CD4-positive, alpha-beta T cell (primary cell): ENCODE results near the gene SLC38A1. TPM values are rescaled to one million over a fixed set of nuclear protein-coding genes. Genes with fewer than 3 reads are reported as not detected.

ENCODE experiments used
- ATAC-seq: fragments of 200-7000 bp; cut with Tn5 transposase; one replicate; pipeline ENCODE4 v1.10.0; 2022; ENCODE audit warnings: mild to moderate bottlenecking; ENCODE audit not compliant: poor library complexity
- CTCF ChIA-PET: fragments of 350-600 bp; sonication (Branson Sonifier 250); formaldehyde crosslinking; loops from one replicate; lab custom pipeline; 2021; ENCODE audit warnings: antibody characterized with exemption, inconsistent platforms; lab: Charles Lee
- POLR2A ChIA-PET: fragments of 350-600 bp; sonication (Branson Sonifier 250); formaldehyde crosslinking; loops from one replicate; lab custom pipeline; 2021; ENCODE audit warnings: antibody characterized with exemption, inconsistent platforms; lab: Charles Lee
- DNase-seq, 14 experiments: peaks; one replicate each; pipeline ENCODE4 v3.0.0-alpha.2; 2013 to 2020; ENCODE audit warnings: mixed read lengths in 2 of 14
- H3K27ac ChIP-seq, 2 donors: one replicate each; pipeline versions ENCODE4 v1.5.1 to v1.7.0; 2013; ENCODE audit warnings: low read length in 2 of 2, low read depth in 1 of 2, mild to moderate bottlenecking in 1 of 2
- H3K27me3 ChIP-seq, 2 experiments: 1 replicate in 1 of 2; 2 replicates in 1 of 2; pipeline versions ENCODE4 v1.6.1 to v1.7.0; 2013; ENCODE audit warnings: low read length in 2 of 2, control low read depth in 1 of 2, mild to moderate bottlenecking in 1 of 2, moderate library complexity in 1 of 2; ENCODE audit not compliant: insufficient read depth in 2 of 2, control insufficient read depth in 1 of 2
- H3K36me3 ChIP-seq: one replicate; pipeline ENCODE4 v1.6.1; 2013; ENCODE audit warnings: low read length, control low read depth; ENCODE audit not compliant: insufficient read depth
- H3K4me1 ChIP-seq: one replicate; pipeline ENCODE4 v1.6.1; 2013; ENCODE audit warnings: low read length, control low read depth; ENCODE audit not compliant: insufficient read depth
- H3K4me3 ChIP-seq: one replicate; pipeline ENCODE4 v1.5.1; 2013; ENCODE audit warnings: mild to moderate bottlenecking, low read length, moderate library complexity
- H3K9me3 ChIP-seq, 2 experiments: 1 replicate in 1 of 2; 2 replicates in 1 of 2; pipeline versions ENCODE4 v1.6.1 to v1.7.0; 2013; ENCODE audit warnings: low read length in 2 of 2, mild to moderate bottlenecking in 2 of 2, control low read depth in 1 of 2, moderate library complexity in 1 of 2; ENCODE audit not compliant: control insufficient read depth in 1 of 2, insufficient read depth in 1 of 2
- H3K27ac Mint-ChIP-seq: one replicate; pipeline ENCODE4 v1.8.0; 2020; ENCODE audit warnings: mixed read lengths
- H3K27me3 Mint-ChIP-seq: one replicate; pipeline ENCODE4 v1.8.0; 2021; ENCODE audit warnings: mixed read lengths
- H3K36me3 Mint-ChIP-seq: one replicate; pipeline ENCODE4 v1.8.0; 2021; ENCODE audit warnings: low read depth, mixed read lengths
- H3K4me1 Mint-ChIP-seq: one replicate; pipeline ENCODE4 v1.8.0; 2021; ENCODE audit warnings: low read depth, mixed read lengths
- H3K4me3 Mint-ChIP-seq: one replicate; pipeline ENCODE4 v1.8.0; 2020; ENCODE audit warnings: mild to moderate bottlenecking, mixed read lengths
- H3K9me3 Mint-ChIP-seq: one replicate; pipeline ENCODE4 v1.8.0; 2020; ENCODE audit warnings: mixed read lengths
- CTCF ChIP-seq: fragments of 200-600 bp; IDR thresholded peaks from one replicate; pipeline ENCODE4 v1.8.0; 2022; ENCODE audit warnings: antibody characterized with exemption, mild to moderate bottlenecking
- intact Hi-C, 2 experiments: fragments of 100-400 bp; cut with DNase I in 1 of 2; cut with micrococcal nuclease in 1 of 2; formaldehyde crosslinking; loops; one replicate each; pipeline versions ENCODE4 v1.15.1 to v1.9.0; 2023 to 2025; cut with DNase I, micrococcal nuclease
- total RNA-seq, 174 experiments: library from RNA in 2 of 174; stranded (reverse) in 2 of 174; gene quantifications; one replicate each; pipeline ENCODE4 v1.2.3 and lab custom pipeline; 2021 to 2026

The SLC38A1 gene
- total RNA-seq, 2 experiments from 2014 or later: 327 to 346 TPM

DNA sequence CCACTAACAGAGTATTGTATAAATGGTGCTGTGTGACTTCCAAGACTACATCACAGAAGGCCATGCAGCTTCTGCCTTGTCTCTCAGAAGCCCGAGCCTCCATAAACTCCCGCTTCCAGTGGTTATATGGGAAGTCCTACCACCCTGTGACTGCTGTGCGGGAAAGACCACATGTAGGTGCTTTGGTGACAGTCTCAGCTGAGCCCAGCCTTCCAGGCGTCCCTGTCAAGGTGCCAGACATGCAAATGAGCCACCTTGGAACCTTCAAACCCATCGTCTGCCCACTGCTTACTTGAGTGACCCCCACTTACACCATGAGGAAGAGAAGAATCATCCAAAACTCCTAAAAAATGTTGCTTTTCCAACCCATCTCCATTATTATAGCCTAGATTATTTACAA, 123.0 kb downstream of the SLC38A1 start:
- H3K4me3 ChIP-seq: no peak overlapping the region
- DNase-seq (no peak), ATAC-seq (no peak)
- no peak overlapping the region for H3K27ac ChIP-seq
- H3K9me3 ChIP-seq: no peaks in the 10 kb centered on the region
- Mint-ChIP-seq H3K36me3 (no peaks in the 10 kb centered on the region), H3K9me3 (no peaks in the 10 kb centered on the region), H3K27ac (no peak overlapping the region), H3K4me3 (no peak overlapping the region), H3K4me1 (no peaks in the 10 kb centered on the region), H3K27me3 (peaks cover 46% of the 10 kb centered on the region)
- no peaks in the 10 kb centered on the region for H3K36me3 ChIP-seq
- no peak for TF ChIP-seq CTCF
- CTCF ChIA-PET: interaction anchor here (1.1 to 1.8 kb wide), 2 partner anchors 21 to 516 kb away, joined by 3 to 4 read pairs; no protein-coding TSS in a partner anchor
- H3K4me1 ChIP-seq: no peaks in the 10 kb centered on the region
- intact Hi-C loops: no loop called here
- H3K27me3 ChIP-seq: no peaks in the 10 kb centered on the region
- POLR2A ChIA-PET: no interaction called here

DNA sequence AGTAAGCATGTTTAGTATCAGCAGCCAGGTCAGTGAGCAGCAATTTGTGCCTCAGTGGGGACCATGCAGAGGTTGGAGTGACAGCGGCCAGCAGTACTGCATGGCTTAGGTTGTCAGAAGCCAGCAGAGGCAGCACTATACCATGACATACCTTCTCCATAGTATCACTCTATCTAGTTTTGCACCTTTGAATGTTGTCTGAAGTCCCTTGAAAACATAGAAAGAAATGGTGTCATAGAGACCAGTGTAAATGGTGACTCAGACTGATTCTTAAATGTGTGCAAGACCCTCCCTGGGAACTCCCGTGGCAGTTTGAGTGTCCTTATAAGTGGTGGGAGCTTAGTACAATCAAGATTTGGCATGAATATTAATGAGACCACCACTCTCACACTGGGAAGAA, 124.4 kb downstream of the SLC38A1 start:
- Mint-ChIP-seq H3K4me3 (no peak overlapping the region), H3K27ac (no peak overlapping the region), H3K9me3 (no peaks in the 10 kb centered on the region), H3K36me3 (no peaks in the 10 kb centered on the region), H3K27me3 (peaks cover 43% of the 10 kb centered on the region), H3K4me1 (no peaks in the 10 kb centered on the region)
- ChIA-PET POLR2A (no interaction called here), CTCF (interaction anchor here (1.0 kb wide), 1 partner anchor 10 kb away, joined by 3 read pairs; no protein-coding TSS in a partner anchor)
- H3K27me3 ChIP-seq: no peaks in the 10 kb centered on the region
- no peak overlapping the region for H3K4me3 ChIP-seq
- intact Hi-C loops: no loop called here
- ATAC-seq: no peak
- TF ChIP-seq CTCF: no peak
- no peaks in the 10 kb centered on the region for H3K4me1 ChIP-seq
- H3K27ac ChIP-seq: no peak overlapping the region
- DNase-seq: no peak
- H3K36me3 ChIP-seq: no peaks in the 10 kb centered on the region
- H3K9me3 ChIP-seq: no peaks in the 10 kb centered on the region

GRCh38 chr12:46136249-46136648, 132.6 kb downstream of the SLC38A1 start:
- ChIA-PET CTCF (interaction anchor here (0.6 kb wide), 1 partner anchor 220 kb away, joined by 5 read pairs; no protein-coding TSS in a partner anchor), POLR2A (no interaction called here)
- ATAC-seq: no peak
- intact Hi-C loops: no loop called here
- H3K4me1 Mint-ChIP-seq: no peaks in the 10 kb centered on the region
- no peaks in the 10 kb centered on the region for H3K9me3 ChIP-seq
- H3K27me3 Mint-ChIP-seq: no peaks in the 10 kb centered on the region
- no peak overlapping the region for H3K27ac ChIP-seq
- no peak for DNase-seq
- no peak overlapping the region for H3K4me3 Mint-ChIP-seq
- H3K4me1 ChIP-seq: no peaks in the 10 kb centered on the region
- no peak for TF ChIP-seq CTCF
- H3K27me3 ChIP-seq: no peaks in the 10 kb centered on the region
- H3K36me3 Mint-ChIP-seq: no peaks in the 10 kb centered on the region
- no peak overlapping the region for H3K4me3 ChIP-seq
- H3K9me3 Mint-ChIP-seq: no peaks in the 10 kb centered on the region
- no peaks in the 10 kb centered on the region for H3K36me3 ChIP-seq
- H3K27ac Mint-ChIP-seq: no peak overlapping the region
